Lung microvascular endothelial cell (primary cell): Measurements from ENCODE around the gene FAM234B. TPM values are rescaled to one million over a fixed set of nuclear protein-coding genes. Genes with fewer than 3 reads are reported as not detected.

ENCODE experiments used
- DNase-seq, 2 donors: peaks; one replicate each; pipeline versions ENCODE4 v3.0.0 to v3.0.0-alpha.2; 2010; ENCODE audit warnings: low read depth in 2 of 2
- total RNA-seq: library from RNA; depleted of rRNA; stranded (reverse); fragments of >200 nt; gene quantifications from 2 replicates; pipeline ENCODE4 v1.2.1, GENCODE V29; 2014

FAM234B gene, protein sequence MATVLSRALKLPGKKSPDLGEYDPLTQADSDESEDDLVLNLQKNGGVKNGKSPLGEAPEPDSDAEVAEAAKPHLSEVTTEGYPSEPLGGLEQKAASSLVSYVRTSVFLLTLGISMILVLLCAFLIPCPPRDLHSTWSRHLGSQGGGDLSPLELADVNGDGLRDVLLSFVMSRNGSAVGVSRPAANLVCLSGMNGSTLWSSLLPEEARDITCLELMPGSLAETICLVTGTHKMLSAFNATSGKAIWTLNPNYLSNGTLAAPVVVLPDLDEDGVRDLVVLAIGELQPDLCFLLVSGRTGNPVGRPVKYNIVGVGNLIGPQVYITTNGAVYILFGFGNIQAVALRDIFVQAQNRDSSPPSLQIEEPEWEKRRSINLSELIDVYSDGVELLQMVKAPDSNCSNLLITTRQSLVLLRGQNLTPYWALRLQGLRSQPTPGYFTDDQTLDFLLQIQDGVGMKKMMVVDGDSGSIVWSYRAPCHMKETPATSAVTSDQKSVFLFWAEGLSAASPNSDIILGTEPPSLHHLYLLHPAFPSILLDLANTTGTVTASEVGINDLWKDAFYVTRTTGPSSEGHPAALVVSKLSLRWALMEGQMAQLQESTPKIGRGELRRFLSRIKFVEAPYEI
- total RNA-seq: 6.5 and 13.9 TPM in 2 replicates

DNA sequence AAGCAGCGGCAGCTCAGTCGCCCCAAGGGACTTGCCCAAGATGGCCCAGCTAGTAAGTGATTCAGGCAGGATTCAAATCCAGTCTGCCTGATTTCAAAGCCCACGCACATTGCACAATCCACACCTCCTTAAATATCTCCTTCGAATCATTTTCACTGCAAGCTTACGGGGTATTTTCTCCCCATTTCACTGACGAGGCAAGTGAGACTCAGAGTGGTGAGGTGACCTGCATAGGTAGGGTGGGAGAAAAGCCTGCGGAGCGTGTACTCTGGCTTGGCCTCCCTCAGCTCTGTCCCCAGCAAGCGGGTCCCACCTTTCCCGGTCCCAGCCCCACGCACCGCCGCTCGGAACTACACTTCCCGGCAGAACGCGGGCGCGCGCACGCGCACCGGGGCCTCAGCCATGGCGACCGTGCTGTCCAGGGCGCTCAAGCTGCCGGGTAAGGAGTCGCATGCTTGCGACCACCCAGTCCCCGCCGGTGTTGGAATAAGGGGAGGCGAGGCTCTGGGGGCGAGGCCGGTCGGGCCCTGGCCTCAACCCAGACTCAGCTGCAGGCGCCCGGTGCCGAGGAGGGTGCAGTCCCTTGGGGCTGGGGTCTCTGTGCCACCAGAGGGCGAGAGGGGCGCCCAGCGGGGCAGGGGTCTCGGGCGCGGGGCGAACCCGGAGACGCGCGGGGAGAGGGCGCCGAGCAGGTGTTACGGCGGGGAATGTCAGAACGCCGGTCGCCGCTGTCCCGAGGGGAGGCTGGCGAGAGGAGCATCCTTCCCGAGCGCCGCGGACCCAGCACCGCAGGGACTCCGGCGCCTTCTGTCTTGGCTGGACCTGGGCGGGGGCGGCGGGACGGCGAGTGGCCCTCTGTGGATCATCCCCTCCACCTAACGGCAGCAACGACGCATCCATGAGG lies at the start of gene FAM234B:
Gene FAM234B (plus strand): TSS at position 380 of the 904 bp plus-strand sequence. CDS start 23 bp downstream, at position 403.
- DNase-seq: peak; percentile 70 to 77

DNA sequence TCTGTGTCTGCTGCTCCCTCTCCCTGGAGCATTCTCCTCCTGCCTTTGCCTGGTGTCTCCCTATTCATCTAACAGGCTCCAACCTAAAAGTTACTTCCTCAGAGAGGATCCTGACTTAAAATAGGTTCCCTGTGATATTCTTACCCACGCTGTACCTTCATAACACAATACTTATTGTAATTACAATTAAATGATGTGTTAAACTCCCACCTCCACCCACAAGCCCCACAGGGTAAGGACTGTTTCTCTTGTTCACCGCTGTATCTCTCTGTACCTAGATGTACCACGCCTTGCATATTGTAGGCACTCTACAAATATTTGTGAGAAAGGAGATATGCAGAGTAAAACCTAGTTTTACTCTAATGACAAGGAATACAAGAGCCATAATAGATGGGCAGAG lies 49.1 kb upstream of the FAM234B start:
- no peak for DNase-seq

DNA sequence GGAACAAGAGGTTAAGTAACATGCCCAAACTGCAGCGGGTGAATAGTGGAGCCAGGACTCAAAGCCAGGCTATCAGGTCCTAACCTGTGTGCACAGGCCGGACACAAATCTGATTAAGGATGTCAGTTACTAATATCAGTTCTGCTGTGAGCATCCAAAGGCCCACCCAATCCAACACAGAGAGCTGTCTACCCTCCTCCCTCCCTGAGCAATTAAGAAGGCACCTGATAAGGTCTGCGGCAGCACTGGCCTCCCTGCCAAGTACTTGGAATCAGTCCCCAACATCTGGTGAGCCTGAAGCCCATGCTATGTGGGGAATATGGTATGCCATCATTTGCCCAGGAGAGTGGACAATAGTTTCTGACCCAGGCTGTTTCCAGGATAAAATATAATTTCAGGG lies 48.0 kb upstream of the FAM234B start:
- DNase-seq: no peak

DNA sequence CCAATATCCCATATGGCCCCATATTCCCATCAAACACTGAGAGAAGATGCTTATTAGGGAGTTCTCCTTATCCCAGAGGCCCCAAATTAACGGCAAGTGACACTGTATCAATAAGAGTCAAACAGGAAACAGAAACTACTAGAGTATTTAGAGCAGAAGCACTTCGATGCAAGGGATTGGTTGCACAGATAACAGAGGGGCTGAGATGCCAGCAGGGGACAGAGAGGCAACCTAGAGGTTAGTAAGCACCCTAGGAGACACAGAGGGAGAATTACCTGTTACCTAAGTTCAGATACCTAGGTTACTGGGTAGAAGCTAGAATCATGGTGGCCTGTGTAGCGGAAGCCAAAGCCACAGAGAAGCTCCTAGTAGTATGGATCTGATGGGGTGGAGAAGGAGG lies 47.0 kb upstream of the FAM234B start:
- no peak for DNase-seq

DNA sequence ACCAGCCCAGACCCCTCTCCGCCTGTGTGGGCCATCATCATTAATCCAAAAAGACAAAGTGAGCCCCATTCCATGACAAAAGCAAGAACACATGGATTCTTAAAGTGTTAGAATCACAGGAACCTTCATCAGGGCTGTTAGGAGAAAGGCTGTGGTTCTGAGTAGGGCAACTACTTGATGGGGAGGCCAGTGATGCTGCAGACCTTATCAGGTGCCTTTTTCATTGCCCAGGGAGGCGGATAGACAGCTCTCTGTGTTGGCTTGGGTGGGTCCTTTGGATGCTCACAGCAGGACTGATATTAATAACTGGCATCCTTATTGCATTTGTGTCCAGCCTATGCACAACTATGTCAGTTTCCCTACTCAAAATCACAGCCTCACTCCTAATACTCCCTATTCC lies 46.4 kb upstream of the FAM234B start:
- DNase-seq: no peak

DNA sequence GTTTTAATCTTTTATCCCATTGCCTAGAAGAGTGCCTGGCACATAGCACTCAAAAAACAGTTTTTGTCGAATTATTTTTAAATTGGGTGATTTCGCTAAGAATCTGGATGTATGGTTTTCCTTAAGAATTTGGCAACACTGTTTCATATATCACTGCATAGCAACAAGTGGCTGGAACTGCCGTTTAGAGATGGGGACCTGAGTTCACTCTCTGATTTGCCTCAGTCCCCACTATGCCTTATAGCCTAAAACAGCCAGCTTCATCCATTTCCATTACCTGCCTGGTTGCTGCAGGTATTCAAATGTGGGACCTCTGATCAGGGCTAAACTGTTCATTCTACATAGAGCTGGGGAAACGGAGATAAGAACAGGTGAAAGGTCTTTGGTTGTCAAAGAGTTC lies 45.9 kb upstream of the FAM234B start:
- DNase-seq: no peak

DNA sequence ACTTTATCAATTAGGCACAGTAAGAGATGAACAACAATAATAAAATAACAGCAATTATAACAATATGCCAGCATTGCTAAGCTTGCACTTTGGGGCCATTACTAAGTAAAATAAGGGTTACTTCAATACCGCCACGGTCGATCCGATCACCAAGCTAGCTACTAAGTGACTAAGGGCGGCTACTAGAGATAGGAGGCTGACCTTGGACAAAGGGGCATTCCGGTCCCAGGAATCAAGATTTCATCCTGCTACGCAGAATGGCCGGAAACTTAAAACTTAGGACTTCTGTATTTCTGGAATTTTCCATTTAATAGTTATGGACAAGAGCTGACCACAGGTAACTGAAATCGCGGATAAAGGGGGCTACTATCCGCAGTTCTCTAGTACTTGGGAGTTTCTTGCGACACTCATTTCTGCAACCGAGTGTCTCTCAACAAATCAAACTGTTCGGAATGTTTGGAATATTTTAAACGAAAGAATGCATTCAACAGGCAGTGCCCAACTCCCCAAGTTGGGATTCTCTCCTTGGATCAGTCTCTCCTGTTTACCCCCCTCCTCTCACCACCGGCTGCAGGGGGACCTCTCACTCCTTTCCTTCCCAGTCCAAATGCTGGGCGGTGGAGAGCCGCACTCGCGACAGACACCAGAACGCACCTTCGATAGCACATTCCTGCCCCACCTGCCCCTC lies 44.8 kb upstream of the FAM234B start:
- peak; percentile 40 to 53 for DNase-seq

DNA sequence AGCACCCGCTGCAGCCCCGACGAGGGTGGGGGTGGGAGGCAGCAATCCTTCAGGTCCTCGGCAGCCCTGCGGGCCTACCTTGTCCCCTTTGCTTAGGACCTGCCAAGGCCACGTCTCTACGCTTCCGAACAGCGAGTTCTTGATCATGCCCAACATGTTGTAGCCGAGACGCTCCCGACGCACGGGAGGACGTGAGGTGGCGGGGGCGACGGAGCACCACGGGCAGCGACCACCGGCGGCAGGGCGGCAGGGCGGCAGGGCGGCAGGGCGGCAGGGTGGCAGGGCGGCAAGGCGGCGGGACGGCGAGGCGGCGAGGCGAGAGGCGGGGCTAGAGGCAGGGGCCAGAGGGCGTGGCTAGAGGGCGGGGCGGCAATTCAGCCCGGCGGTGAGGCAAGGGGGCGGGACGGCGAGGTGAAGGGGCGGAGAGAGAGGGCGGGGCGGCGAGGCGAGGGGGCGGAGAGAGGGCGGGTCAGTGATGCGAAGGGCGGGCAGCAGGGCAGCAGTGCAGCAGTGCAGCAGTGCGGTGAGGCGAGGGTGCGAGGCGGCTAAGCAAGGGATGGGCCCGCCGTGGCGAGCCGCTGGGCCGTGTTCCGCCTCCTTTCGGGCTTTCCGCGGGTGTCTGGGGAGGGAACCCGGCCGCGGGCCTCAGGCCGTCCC lies 44.1 kb upstream of the FAM234B start, which contains the start of gene HEBP1:
Gene HEBP1 (minus strand): TSS at position 307 of the 657 bp plus-strand sequence. CDS start 151 bp downstream, at position 156.
- DNase-seq: peak; percentile 95 to 96

DNA sequence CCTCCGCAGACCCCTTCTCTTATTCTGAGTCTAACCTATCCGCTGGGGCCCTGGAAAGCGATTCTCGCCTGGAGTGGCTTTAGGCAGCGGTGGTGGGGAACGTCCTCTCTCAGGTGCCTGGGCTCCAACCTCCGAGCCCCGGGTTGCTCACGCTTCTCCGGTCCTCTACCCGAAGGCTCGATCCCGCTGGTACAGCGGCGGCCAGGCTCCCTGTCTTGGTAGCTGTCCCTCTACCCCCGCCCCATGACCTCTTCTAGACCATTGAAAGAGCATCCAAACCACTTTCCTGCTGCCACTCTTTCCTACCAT lies 43.6 kb upstream of the FAM234B start:
- DNase-seq: peak in 1 of 2 donors; percentile 48

DNA sequence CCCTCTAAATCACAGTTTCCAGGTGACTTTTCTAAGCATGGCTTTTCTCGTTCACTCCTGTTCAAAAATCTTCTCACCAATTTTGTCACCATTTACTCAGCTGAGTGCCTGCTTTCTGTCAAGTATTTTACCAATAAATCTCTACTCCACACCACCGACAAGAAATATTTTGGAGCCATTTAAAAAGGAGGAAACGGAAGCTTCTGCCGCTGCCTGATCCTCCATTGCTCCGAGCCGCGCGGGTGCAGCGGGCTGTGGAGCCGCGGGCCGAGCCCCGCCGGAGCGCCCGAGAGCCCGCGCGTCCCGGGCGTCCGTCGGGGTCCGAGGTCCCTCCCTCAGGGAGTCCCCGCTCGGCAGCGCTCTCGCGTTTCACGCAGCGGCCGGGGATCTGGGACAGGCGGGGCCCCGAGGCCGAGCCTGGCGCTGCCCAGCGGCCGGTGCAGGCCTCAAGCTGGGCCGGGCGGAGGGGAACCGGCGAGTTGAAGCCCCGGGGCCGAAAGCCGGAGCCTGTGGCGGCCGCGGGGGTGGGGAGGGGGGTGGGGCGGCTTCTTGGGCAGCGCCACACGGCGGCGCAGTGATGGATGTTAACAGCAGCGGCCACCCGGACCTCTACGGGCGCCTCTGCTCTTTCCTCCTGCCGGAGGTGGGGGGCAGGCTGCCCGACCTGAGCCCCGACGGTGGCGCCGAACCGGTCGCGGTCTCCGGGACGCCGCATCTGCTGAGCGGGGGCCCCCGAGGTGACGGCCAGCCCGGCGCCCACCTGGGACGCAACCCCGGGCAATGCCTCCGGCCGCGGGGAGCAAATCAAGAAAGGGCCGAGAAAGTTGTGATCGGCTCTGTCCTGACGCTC lies 43.0 kb upstream of the FAM234B start:
- DNase-seq: peak; percentile 74 to 79

DNA sequence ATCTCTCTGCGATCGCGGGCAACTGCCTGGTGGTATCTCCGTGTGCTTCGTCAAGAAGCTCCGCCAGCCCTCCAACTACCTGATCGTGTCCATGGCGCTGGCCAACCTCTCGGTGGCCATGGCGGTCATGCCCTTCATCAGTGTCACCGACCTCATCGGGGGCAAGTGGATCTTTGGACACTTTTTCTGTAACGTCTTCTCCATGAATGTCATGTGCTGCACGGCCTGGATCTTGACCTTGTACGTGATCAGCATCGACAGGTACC lies 42.5 kb upstream of the FAM234B start:
- peak in 1 of 2 donors; percentile 14 for DNase-seq

DNA sequence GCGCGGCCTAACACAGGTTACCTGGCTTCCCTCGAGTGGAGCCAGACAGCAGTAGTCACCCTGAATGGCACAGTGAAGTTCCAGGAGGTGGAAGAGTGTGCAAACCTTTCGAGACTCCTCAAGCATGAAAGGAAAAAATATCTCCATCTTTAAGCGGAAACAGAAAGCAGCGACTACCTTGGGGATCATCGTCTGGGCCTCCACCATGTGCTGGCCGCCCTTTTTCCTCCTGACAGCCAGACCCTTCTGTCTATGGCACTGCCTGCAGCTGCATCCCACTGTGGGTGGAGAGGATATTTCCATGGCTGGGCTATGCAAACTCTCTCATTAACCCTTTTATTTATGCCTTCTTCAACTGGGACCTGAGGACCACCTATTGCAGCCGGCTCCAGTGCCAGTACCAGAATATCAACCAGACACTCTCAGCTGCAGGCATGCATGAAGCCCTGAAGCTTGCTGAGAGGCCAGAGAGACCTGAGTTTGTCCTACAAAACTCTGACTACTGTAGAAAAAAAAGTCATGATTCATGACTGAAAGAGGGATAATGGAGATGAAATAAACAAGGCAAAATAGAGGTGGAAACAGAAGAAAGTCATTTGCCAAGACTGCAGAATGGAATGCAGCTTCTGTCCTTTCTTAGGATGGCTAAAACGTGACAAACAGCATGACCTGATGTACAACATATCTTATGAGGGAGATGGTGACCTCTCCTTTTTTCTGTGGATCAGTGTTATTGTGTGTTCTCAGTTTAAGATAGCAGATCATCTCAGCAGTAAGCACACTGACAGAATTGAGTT lies 41.7 kb upstream of the FAM234B start:
- DNase-seq: no peak

DNA sequence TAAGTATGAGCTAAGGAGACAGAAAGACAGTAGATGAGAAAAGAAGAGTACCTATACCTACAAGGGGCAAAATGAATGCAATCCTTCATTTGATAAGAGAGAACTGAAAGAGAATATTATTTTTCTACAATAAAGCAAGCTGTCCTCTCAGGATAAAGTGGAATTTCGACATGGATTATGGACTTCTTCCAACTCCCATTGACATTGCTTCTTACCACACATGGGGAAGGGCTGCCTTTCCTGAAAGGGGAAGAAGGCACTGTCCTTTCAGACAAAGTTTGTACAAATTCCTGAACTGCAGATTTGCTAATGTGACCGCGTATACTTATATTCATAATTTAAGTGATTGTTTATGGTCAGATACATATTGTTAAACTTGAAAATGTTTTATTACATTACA lies 39.8 kb upstream of the FAM234B start:
- DNase-seq: no peak

DNA sequence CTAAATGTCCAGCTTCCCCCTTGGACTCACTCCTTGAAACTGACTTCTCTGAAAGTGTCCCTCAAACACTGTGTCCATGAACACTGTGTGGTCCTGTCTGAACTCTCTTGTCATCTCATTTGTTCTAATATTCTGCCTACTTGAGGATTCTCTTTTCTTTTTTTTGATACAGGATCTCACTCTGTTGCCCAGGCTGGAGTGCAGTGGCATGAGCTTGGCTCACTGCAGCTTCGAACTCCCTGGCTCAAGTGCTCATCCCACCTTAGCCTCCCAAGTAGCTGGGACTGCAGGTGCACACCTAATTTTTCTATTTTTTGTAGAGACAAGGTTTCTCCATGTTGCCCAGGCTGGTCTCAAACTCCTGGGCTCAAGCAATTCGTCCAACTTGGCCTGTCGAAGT lies 39.2 kb upstream of the FAM234B start:
- no peak for DNase-seq

DNA sequence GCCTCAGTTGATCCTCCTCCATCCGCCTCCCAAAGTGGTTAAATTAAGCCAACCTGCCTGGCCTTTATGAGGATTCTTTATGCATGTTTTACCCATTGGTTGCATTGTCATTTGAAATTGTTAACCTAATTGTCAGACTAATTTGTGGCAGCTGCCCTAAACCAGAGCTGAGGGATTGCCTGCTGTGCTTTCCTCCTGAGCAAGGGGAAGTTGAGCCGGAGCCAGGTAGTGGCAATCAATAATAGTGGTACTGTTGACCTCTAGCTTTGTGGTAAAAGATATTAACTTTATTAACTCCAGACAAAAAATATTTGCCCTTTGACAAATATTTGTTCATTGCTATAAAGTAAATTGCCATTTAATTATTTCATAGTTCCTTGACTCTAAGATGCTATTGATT lies 38.5 kb upstream of the FAM234B start:
- DNase-seq: no peak

DNA sequence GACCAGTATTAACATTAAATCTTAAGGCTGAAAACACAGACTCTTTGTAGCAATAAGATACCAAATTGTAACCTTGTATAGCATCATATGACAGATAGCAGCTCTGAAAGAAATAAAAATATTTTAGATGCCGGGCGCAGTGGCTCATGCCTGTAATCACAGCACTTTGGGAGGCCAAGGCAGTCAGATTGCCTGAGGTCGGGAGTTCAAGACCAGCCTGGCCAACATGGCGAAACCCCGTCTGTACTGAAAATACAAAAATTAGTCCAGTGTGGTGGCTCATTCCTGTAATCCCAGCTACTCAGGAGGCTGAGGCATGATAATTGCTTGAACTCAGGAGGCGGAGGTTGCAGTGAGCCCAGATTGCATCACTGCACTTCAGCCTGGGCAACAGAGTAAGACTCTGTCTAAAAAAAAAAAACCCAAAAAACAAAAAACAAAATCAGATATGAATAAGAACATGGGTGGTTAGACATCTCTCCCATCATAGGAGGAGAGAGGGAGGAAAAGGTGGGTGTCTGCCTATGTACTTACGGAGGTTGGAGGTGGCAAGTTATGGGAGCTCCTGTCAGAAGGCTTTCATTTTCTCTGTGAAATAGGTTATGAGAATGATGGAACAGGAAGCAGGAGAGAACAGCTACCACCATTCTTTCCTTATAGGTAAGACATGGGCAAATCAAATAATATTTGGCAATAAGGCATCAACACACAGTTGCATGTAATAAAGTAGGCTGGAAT lies 36.5 kb upstream of the FAM234B start:
- no peak for DNase-seq

DNA sequence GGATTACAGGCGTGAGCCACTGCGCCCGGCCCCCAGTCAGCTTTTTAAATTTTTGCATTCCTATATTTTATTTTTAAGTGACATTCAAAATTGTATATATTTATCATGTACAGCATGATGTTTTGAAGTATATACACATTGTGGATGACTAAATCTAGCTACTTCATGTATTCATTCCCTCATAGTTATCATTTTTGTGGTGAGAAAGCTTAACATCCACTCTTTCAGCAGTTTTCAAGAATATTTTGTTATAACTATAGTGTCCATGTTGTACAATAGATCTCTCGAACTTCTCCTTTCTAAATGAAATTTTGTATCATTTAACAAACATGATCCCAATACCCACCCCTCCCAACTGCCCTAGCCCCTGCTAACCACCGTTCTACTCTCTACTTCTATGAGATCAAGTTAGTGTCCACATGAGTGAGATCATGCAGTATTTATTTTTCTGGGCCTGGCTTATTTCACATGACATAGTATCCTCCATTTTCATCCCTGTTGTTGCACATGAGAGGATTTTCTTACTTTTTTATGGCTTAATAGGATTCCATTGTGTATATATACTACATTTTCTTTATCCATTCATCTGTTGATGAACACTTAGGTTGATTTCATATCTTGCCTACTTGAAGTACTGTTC lies 35.3 kb upstream of the FAM234B start:
- DNase-seq: no peak

DNA sequence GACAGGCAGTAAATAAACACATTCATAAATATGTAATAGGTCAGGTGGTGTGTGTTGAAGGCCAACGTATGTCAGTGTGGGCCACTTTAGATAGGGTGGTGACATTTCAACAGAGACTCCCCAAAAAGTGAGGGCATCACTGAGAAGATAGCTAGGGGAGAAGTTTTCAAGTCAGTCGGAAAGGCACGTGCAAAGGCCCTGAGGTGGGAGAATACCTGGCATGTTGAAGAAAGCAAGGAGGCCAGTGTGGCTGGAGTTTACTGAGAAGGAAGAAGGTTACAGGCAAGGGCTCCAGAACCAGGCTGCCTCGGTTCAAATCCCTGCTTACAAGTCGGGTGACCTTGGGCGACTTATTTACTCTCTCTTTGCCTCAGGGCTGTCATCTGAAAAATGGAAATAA lies 33.1 kb upstream of the FAM234B start:
- no peak for DNase-seq
